A549 treated with dexamethasone at 1 μM for 4 hours (cell line): ENCODE data around the gene COL24A1. TPM values are rescaled to one million over a fixed set of nuclear protein-coding genes. Genes with fewer than 3 reads are reported as not detected.

Experiments
- total RNA-seq: library from RNA; stranded (reverse); fragments of 200-300 nt; extraction: Qiagen RNA extraction; gene quantifications from 5 replicates; pipeline ENCODE4 v1.2.3, GENCODE V29; 2022

The COL24A1 gene
- 0.02 TPM in 2 of 5 replicates, not detected in the others for total RNA-seq

GRCh38 chr1:86156566-86157455 lies at the start of gene COL24A1:
COL24A1 (minus strand) TSS chr1:86156772; CDS start chr1:86156396, 376 bp downstream.

DNA sequence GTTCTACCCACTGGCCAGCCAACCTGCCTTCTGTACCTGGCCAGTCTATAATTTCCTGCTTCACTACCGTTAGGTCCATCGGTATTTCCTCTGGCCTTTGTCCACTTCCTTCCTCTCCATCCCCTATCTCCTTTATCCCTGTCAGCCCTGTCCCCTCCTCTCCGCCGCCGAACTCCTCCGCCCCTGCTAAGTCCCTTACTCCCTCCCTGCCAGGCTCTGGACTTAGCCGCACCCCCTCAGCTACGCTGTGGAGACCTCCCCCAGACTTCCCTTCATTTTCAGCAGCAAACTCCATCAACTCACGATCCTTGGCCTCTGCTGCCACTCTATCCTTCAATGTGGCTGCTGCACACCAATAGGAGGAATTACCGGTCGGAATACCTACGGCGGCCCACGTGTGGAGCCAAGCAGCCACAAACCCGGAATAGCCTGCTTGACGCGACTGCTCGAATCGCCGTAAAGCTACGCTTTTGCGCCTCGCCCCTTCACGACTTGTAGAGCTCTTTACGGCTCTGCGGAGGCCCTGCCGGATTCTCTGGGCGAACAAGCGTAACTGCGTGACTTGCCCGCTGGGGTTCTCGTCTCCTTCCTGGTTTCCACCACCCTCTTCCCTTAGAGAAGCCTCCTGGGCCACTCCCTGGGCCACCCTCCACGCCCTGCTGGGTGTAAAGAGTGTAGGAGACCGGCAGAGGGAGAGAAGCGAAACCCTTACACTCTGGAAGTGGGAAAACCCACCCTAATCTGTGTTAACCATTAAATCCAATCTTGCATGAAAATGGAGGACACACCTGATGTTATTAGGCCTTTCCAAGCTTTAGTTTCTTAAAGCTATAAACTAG lies 448.4 kb downstream of the COL24A1 start, which contains the start of gene ZNHIT6:
Gene ZNHIT6 (minus strand): TSS at position 444 of the 839 bp plus-strand sequence. CDS start 149 bp downstream, at position 295.

Other genes starting within 250 kb of the COL24A1 start
- gene ODF2L, start 239.6 kb upstream of the COL24A1 start, total RNA-seq: 7.4 to 9.3 TPM (median 8.2 TPM) in 5 replicates